NT2/D1 (cell line): ENCODE results near the gene AGBL1.

Experiments
- SUZ12 ChIP-seq: IDR thresholded peaks from 2 replicates; pipeline ENCODE4 v1.6.1; 2011; ENCODE audit not compliant: insufficient read length, insufficient read depth; ENCODE audit errors: extremely low read depth
- YY1 ChIP-seq: IDR thresholded peaks from 2 replicates; pipeline ENCODE4 v1.6.1; 2011; ENCODE audit not compliant: insufficient read length, insufficient read depth

GRCh38 chr15:86329311-86330013 is 249.8 kb downstream of the AGBL1 start:
- TF ChIP-seq SUZ12 = no peak
- no peak for TF ChIP-seq YY1
